Mucosa of stomach (tissue), 1 donor: ENCODE results near the gene RAB10.
"Not testable (repeated sequence)": the region's sequence is repeated elsewhere in the genome, so short reads cannot be mapped to it uniquely, and the experiment has no call there.

ENCODE experiments used
- H3K27me3 ChIP-seq: one replicate; pipeline ENCODE4 v1.7.0; 2013; ENCODE audit warnings: mild to moderate bottlenecking, low read length; ENCODE audit not compliant: control insufficient read depth, insufficient read depth
- H3K36me3 ChIP-seq: one replicate; pipeline ENCODE4 v1.7.0; 2013; ENCODE audit warnings: low read length; ENCODE audit not compliant: control insufficient read depth, insufficient read depth
- H3K4me1 ChIP-seq: one replicate; pipeline ENCODE4 v1.7.0; 2013; ENCODE audit warnings: mild to moderate bottlenecking, low read length; ENCODE audit not compliant: control insufficient read depth, insufficient read depth
- H3K4me3 ChIP-seq: one replicate; pipeline ENCODE4 v1.7.0; 2013; ENCODE audit warnings: low read length
- H3K9ac ChIP-seq: one replicate; pipeline ENCODE4 v1.7.0; 2013; ENCODE audit warnings: mild to moderate bottlenecking, low read length, moderate library complexity
- H3K9me3 ChIP-seq: one replicate; pipeline ENCODE4 v1.7.0; 2013; ENCODE audit warnings: mild to moderate bottlenecking, low read length, moderate library complexity; ENCODE audit not compliant: control insufficient read depth
- donor health status: Pancreatic carcinoma.

RAB10 gene

DNA sequence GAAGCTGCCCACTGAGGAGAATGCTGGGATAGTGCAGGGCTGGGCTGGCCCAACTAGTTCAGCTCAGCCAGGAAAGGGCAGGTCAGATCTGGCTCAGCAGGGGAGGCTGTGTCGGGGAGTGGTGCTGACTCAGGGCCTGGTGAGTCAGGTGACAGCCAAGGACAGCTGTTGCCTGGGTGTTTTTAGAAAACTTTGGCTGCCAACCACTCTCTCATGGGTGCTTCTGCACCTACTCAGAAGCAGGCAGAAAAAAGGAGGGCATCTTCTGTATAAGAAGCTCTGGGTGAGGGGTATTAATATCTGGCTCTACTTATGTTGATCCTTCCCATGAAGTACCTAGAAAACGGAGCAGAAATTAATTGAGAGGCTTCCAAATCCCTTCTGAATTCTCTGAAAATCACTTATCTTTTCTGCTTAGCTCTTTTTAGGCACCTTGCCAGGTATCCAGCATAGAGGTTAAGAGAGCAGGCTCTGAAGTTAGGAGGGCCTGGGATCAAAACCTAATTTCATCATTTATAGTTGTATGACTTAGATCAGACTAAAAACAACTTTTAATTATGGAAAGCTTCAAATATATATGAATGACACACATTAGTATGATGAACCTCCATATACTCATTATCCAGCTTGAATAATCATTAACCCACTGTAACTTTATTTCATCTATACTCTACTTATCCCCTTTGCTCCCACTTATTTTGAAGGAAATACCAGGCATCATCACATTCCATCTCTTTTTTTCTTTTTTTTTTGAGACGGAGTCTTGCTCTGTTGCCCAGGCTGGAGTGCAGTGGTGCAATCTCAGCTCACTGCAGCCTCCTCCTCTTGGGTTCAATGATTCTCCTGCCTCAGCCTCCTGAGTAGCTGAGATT lies 15.5 kb upstream of the RAB10 start:
- H3K4me3 ChIP-seq, result no peak overlapping the region
- H3K27me3 ChIP-seq, result no peaks in the 10 kb centered on the region
- peaks cover 22% of the 10 kb centered on the region for H3K4me1 ChIP-seq
- peak overlapping the region; percentile 3 for H3K9ac ChIP-seq
- no peaks in the 10 kb centered on the region for H3K36me3 ChIP-seq
- no peaks in the 10 kb centered on the region for H3K9me3 ChIP-seq

DNA sequence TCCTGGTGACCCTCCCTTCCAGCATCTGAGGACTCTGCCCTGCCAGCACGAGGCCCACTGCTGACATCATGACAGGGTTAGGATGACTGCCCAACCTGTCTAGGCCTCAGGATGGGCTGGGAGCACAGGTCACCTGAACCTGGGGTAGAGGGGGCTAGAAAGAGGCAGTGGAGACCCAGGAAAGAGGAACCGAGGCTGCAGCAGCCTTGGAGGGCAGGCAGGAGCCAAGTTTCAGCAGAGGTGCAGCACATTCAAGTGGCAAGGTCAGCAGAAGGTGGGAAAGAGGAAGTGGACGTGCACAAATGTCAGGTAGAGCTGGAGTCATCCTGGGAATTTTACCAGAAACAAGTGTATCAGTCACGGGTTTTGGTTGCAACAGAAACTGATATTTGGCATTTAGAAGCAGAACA lies 13.6 kb upstream of the RAB10 start:
- Histone ChIP-seq H3K27me3 (no peaks in the 10 kb centered on the region), H3K4me3 (no peak overlapping the region), H3K9me3 (no peaks in the 10 kb centered on the region), H3K36me3 (no peaks in the 10 kb centered on the region), H3K9ac (no peak overlapping the region), H3K4me1 (peaks cover 16% of the 10 kb centered on the region)

DNA sequence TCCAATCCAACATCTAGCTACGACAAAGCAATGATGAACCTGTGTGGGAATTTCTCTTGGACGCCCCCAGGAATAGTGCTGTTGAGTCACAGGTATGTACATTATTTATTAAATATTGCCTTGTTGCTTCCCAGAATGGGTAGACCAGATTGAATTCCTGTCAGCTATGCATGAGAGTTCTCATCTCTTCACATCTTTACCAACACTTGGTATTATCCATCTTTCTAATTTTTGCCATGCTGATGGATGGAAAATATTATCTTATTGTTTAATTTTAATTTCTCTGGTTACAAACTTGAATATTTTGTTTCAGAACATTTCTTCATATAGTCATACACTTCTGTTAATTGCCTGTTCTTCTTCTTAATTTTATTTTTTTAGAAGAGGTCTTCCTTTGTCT lies 9.6 kb upstream of the RAB10 start:
- no peaks in the 10 kb centered on the region for H3K9me3 ChIP-seq
- no peak overlapping the region for H3K9ac ChIP-seq
- H3K4me1 ChIP-seq, result no peaks in the 10 kb centered on the region
- no peaks in the 10 kb centered on the region for H3K27me3 ChIP-seq
- no peak overlapping the region for H3K4me3 ChIP-seq
- H3K36me3 ChIP-seq, result no peaks in the 10 kb centered on the region

DNA sequence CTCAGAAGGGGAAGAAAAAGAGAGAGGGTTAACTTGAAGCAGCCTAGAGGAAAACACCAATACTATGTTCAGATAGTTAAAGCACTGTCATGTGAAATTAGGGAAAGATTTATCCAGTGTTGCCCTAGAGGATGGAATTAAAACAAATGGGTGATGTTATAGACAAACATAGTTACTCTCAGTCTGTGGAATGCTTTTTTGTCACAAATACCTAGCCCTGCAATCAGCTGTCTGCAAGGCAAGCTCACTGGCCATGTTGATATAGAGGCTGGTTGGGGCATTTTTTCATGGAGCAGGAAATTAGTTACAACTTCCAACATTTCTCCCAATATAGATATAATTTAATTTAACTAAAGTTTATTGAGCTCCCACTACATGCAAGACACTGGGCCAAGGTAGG lies 8.4 kb upstream of the RAB10 start:
- Histone ChIP-seq H3K36me3 (no peaks in the 10 kb centered on the region), H3K4me3 (no peak overlapping the region), H3K9ac (no peak overlapping the region), H3K27me3 (no peaks in the 10 kb centered on the region), H3K9me3 (no peaks in the 10 kb centered on the region), H3K4me1 (no peaks in the 10 kb centered on the region)

DNA sequence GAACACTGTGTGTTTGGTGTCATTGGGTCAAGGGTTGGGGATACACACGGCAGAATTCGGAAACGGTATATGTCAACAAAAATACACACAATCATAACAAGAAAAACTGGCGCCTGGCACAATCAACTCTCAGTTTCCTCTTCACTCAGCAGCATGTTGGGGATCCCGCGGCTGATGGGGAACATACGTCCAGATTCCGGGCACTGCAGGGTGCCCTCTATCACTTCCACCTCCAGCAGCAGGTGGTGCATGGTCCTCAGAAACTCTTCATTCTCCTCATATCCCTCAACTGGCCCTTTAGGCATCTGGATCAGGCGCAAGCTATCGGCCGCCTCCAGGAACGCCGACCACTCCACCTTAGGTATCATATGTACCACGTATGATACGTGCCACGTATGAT lies 5.8 kb upstream of the RAB10 start:
- not testable (repeated sequence) for H3K4me3 ChIP-seq, H3K4me1 ChIP-seq, H3K36me3 ChIP-seq, H3K27me3 ChIP-seq, H3K9ac ChIP-seq, H3K9me3 ChIP-seq

DNA sequence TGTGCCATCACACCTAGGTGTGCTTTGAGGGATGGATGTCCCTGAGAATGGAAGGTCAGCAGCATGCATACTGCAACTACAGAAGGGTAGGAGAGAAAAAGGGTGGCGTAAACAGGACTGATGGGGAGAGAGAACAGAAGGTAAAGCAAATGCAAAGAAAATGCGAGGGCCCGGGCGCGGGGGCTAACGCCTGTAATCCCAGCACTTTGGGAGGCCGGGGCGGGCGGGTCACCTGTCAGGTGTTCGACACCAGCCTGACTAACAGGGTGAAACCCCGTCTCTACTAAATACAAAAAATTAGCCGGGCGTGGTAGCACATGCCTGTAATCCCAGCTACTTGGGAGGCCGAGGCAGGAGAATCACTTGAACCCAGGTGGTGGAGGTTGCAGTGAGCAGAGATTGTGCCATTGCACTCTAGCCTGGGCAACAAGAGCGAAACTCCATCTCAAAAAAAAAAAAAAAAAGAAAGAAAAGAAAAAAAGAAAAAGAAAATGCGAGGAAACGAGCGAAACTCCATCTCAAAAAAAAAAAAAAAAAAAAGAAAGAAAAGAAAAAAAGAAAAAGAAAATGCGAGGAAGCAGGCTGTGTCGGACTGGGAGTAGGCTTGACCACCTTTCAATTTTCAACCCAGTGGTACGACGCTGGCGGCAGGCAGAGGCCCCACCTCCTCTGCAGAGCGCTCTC lies 1.2 kb upstream of the RAB10 start:
- H3K9me3 ChIP-seq, H3K27me3 ChIP-seq: not testable (repeated sequence)
- H3K9ac ChIP-seq, result peak overlapping the region; percentile 97

DNA sequence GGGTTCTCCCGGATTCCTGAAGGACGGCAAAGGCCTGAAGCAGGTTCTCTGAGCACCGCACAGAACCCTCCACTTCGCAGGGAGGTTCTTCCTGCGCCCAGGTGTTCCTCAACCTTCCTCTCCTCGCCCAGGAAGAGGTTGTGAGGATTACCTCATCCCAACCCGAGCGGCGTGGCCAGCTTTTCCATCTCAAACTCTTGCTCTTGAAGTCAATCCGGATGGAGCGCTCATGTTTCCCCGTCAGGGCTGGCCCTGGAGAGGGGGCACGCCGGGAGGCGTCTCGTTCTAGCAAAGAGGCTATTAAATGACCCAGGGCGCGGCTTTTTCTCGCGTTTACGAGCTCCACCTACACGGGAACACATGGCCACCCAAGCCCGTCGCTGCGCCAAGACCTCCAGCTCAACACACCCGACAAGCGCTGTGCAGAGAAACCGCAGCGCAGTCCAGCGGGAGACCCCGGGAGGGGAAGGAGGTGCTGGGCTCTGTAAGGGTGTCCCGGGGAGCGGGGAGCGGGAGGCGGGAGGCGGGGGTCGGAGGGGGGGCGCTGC lies 540 bp upstream of the RAB10 start:
- Histone ChIP-seq H3K36me3 (no peaks in the 10 kb centered on the region), H3K9ac (peak overlapping the region; percentile 97), H3K4me3 (peak overlapping the region; percentile 96), H3K9me3 (no peaks in the 10 kb centered on the region), H3K27me3 (no peaks in the 10 kb centered on the region), H3K4me1 (peaks cover 12% of the 10 kb centered on the region)

More for the DNA sequence above, 1.2 kb upstream of the RAB10 start:
- Histone ChIP-seq H3K4me1 (peaks cover 11% of the 10 kb centered on the region), H3K4me3 (peak overlapping the region; percentile 96)
- not testable (repeated sequence) for H3K36me3 ChIP-seq

DNA sequence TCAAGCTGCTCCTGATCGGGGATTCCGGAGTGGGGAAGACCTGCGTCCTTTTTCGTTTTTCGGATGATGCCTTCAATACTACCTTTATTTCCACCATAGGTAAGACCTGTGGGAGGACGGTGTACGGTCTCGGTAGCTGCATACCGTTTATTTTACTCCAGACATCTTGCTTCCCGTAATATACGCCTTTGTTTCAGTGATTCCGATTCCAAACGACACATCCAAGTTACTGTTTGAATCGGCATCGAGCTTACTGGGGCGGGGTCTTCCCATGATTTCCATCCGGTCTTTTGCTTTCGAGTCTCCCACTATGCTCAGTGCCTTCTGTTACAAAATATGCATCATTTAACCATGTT lies 731 bp downstream of the RAB10 start:
- Histone ChIP-seq H3K27me3 (no peaks in the 10 kb centered on the region), H3K36me3 (no peaks in the 10 kb centered on the region), H3K9ac (peak overlapping the region; percentile 82), H3K9me3 (no peaks in the 10 kb centered on the region), H3K4me1 (peaks cover 12% of the 10 kb centered on the region), H3K4me3 (peak overlapping the region; percentile 83)

- Histone ChIP-seq H3K27me3 (no peaks in the 10 kb centered on the region), H3K4me1 (peaks cover 17% of the 10 kb centered on the region), H3K9me3 (no peaks in the 10 kb centered on the region), H3K9ac (peak overlapping the region; percentile 82), H3K4me3 (peak overlapping the region; percentile 83), H3K36me3 (no peaks in the 10 kb centered on the region)
These were observed 1.3 kb downstream of the RAB10 start for GRCh38 chr2:26035090-26035743.

GRCh38 chr2:26039603-26040323 lies 5.9 kb downstream of the RAB10 start:
- peak overlapping the region; percentile 14 for H3K9ac ChIP-seq
- H3K4me3 ChIP-seq, result no peak overlapping the region
- H3K4me1 ChIP-seq, result peaks cover 30% of the 10 kb centered on the region
- no peaks in the 10 kb centered on the region for H3K27me3 ChIP-seq
- no peaks in the 10 kb centered on the region for H3K9me3 ChIP-seq
- H3K36me3 ChIP-seq, result no peaks in the 10 kb centered on the region

- H3K27me3 ChIP-seq, result no peaks in the 10 kb centered on the region
- peaks cover 19% of the 10 kb centered on the region for H3K4me1 ChIP-seq
- no peaks in the 10 kb centered on the region for H3K36me3 ChIP-seq
- H3K9me3 ChIP-seq, result no peaks in the 10 kb centered on the region
- no peak overlapping the region for H3K9ac ChIP-seq
- H3K4me3 ChIP-seq, result no peak overlapping the region
These were observed 9.2 kb downstream of the RAB10 start for GRCh38 chr2:26043109-26043508.
